IPS DF 4.7 (cell line): Measurements from ENCODE around the gene PCYT2.

ENCODE experiments used
- DNase-seq: peaks from one replicate; pipeline ENCODE4 v3.0.0-alpha.2; 2013; ENCODE audit warnings: low spot score; ENCODE audit errors: extremely low read depth

PCYT2 gene

DNA sequence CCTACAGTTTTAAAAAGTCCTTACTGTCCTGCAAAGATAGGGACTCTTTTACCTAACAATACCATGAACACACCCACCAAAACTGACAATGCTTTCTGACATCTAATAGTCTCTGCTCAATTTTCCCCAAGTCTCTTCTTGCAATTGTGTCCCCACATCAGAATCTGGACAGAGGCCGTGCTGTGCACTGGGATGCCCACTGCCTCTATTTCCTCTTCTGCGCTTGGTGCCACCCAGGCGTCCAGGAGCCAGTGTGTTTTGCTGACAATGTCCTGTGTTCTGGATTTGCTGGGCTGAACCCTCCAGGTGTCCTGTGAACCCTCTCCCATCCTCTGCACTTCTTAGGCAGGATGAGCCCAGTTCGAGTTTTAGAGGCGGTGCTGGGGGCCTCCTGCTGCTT lies 33.6 kb downstream of the PCYT2 start:
- no peak for DNase-seq

DNA sequence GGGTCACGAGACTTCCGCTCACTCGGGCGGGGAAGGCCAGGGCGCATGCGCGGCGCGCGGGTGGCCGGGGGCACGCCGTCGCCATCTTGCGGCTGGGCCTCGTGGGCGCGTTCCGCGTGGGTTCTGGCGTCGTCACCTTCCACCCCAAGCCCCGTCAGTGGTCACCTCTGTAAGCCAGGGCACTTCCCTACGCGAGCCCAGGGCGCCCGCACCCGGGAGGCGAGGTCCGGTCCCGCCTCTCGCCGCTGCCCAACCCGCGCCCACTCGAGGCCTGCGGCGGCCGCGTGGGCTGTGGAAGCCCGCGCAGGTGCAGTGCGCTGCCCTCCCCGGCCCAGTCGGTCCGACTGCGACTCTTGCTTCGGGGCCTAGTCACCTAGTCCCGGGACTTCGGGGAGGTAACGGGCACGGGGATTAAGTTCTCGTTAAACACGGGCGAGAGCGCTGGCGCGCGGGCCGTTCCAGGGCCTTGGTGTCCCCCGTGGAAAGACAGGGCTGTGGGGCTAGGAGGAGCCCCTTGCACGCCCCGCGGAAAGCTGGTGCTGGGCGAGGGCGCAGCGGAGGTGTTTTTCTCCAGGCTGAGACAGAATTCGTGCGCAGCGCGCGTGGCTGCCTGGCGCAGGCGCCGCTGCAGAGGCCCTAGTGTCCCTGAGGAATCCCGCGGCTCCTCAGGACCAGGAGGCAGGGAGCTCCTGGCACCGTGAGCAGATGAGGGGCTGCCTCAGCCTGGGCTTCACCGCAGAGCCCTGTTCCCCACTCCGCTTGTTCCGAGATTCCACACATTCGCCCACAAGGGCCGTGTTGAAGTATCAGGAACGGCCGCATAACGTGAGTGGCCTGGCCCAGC lies 39.6 kb downstream of the PCYT2 start:
- no peak for DNase-seq

- DNase-seq = no peak
Observed at GRCh38 chr17:81870981-81871386, 40.2 kb downstream of the PCYT2 start, which contains the start of gene ARHGDIA. ARHGDIA (minus strand) TSS chr17:81871337; CDS start chr17:81869930, 1,407 bp downstream.

DNA sequence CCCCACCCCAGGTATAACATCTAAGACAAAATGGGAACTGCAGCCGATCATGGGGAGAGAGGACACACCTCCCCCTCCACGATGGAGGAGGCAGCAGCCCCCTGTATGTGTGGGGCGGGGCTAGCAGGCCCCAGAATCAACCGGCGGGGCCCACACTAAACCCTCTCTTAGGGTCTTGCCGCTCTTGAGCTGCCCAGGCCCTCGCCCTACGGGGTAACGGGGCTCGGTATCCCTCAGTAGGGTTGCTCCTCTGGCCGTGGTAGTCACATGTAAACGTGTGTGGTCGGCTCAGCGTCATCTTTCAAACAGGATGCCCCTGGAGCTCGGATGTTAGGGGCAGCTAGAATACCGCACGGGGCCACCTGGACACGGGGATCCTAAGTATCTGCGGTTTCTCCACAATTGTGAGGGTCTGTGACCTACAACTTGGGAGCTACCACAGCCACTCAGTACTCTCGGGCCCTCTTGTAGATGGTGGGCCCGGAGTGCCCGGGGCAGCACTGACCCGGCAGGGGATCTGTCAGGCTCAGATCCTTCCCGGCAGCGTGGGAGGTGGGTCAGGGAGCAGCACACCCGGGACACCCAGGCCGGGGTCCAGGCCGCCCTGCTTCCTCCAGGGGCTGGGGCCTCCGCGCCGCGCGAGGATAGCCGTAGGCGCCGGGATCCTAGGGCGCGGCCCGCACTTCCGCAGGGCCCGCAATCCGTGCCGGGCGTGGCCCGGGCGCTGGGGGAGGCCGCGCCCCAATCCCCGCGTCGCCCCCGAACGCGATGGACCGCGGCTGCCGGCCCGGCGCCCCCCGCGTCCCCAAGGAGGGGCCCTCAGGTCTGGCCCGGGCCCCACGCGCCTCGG lies 40.8 kb downstream of the PCYT2 start:
- DNase-seq = no peak

GRCh38 chr17:81869221-81870130 lies 41.7 kb downstream of the PCYT2 start:
- DNase-seq = no peak

DNA sequence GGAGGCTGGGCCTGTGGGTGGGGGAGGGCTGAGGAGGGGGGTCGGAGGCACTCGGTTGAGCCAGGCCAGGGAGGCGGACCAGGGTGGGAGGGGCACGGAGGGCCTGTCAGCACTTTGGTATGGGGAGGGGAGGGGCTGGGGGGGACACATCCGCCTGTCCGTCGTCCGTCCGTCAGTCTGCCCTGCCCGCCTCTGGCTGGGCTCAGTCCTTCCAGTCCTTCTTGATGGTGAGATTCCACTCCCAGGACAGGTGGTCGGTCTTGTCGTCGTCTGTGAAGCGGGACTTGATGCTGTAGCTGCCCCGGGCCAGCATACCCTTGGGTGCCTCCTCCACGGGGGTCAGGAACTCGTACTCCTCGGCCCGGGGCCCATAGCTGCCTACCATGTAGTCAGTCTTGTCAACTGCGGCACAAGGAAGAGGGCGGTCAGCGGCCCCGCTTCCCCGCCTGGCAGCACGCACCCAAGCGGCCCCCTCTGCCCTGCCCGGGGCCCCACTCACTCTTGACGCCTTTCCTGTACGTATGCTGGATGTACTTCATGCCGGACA lies 42.5 kb downstream of the PCYT2 start:
- DNase-seq = no peak

DNA sequence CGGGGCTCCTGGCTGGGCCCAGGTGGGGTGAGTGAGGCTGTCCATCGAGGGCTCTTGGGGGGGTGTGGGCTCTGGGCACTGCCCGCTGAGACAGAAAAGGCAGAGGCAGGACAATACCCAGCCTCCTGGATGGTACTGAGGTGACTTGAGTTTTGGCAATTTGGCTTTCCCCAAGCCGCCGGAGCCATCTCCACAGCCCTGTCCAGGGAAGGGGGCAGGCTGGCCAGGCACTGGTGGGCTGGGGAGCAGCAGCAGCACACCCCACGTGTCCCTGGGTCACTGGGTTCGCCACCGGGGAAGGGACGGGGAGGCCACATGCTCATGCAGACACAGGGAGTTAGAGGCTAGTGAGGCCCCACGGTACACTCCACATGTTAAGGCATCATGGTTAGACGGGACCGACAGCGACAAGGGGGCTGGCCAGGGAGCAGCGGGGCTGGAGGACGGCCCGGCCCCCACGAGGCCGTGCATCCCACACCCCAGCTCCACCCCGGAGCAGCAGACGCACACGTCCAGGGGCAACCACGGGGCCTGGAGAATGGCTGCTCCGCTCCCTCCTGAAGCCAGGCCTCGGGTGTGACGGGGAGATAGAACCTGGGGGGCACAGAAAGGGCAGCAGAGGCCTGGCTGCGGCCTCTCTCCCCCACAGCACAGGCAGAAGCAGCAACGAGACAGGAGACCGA lies 43.1 kb downstream of the PCYT2 start:
- no peak for DNase-seq

- DNase-seq = no peak
Observed at GRCh38 chr17:81867170-81867990, 43.8 kb downstream of the PCYT2 start.

DNA sequence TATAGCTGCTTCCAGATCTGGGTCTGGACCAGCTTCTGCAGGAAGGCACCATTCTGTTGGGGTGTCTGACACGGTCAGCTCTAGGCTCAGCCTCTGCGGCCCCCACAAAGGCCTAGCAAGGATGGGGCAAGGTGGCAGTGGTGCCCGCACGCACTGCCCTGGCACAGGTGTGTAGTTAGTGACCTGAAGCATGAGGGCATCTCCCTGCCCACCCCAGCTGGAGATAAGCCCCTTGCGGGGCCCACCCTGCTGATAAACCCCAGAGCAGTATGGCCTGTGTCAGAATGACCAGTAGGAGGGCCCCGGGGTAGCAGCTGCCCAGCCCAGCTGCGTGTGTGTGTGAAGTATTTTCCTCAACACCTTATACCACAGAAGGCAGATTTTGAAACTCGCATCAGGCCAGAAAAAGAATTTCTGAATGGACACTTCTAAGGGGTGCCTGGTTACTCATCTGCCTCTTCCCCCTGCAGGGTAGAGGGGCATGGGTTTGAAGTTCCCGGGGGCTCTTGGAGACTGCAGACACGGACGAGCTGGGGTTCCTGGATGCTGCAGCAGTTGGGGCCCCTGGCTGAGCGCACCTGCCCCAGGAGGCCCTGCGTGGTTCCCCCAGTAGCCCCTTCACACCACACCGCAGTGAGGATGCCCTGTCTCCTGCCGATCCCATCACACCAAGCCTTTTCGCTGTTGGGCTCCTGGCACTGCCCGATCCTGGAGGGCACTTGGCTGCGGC lies 44.6 kb downstream of the PCYT2 start:
- no peak for DNase-seq

- no peak for DNase-seq
Observed at GRCh38 chr17:81865733-81866439, 45.3 kb downstream of the PCYT2 start.

DNA sequence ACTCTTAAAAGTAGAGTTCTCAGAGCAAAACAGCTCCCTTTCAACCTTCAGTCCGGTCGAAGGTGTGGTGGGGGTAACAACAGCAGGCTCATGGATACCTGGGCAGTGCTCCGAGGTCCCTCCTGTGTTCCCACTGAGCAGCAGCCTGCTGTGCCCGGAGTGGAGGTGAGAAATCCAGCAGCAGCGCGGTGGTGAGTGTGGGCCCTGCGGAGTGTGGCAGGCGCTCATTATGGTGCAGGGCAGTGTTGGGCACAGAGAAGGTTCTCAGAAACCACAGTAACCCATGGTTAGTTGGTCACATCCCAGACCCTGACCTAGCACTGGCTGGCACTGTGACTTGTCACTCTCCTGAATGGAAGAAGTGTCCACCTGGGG lies 45.9 kb downstream of the PCYT2 start:
- no peak for DNase-seq

GRCh38 chr17:81863833-81864768 lies 47.1 kb downstream of the PCYT2 start:
- no peak for DNase-seq

- no peak for DNase-seq
Observed at GRCh38 chr17:81863123-81863675, 48.0 kb downstream of the PCYT2 start.

DNA sequence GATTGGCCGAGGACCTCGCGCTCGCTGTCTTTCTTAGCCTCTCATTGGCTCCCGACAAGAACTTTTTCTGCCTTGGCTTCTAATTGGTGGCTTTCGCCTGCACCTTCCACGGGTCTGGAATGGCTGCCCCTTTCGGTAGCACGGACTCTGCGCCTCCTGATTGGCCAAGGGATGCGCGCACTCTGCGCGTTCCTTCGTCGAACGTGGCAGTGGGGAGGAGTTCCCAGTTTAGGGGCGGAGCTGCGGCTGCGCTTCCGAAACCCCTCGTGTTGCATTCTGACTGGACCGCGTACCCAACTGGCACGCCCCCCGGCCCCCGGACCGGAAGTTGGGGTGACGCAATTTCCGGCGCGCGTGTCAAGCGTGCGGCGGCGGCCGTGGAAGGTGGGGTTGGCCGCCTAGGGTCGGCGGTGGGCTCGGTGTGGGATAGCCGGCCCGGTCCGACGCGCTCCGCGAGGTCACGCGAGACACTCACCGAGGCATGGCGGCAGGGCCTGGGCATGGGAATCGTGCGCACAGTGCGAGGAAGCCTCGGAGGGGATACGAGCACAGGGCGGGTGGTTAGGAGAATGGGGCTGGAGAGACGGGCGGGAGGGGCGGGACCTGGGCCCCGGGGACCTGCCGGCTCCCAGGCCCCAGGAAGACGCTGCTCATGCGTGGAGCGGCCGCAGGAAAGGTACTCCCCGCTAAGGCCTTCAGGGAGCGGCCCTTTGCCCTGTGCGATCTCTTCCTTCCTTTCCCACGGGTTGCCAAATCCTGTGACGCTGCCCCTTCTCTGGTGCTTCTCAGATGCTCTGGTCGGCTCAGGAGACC lies 50.2 kb downstream of the PCYT2 start:
- DNase-seq = peak; percentile 100

DNA sequence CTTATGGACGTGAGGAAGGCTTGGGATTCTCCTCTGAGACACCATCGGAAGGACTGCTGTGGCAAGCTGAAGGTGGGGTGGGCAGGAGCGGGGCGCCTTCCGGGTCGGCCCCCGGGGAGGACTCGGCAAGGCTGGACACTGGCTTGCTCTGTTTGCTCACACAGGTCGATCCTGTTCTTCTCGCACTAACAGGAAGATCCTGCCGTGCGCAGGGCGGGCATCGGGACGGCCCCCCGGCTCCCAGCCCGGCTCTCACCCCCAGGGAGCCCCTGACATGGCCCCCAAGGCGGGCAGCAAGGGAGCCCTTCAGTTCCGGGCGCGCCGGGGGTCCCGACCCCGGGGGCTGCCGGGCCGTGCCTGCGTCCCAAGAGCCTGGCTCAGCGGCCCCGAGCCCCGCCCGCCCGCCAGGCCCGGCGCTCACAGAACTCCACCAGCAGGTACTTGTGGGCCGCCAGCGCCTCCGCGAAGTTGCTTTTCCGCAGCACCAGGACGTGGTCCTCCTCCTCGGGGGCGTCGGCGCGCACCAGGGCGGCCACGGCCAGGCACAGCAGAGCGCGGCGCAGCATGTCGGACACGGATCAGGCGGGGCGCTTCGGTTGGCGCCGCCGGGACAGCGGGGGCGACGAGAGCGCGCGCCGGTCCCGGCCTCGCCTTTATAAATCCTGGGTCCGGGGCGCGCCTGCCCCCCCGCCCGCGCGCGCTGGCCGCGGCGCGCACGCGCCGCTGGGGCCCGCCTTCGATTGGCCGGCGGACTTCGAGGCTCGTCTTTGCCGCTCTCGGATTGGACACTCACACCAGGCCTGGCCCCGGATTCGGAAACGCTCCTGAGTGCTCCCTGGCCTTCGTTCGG lies 51.1 kb downstream of the PCYT2 start, which contains the start of gene P4HB:
TSS of gene P4HB (minus strand) at position 630 of the 850 bp plus-strand sequence. CDS start at position 566, 64 bp downstream.
- DNase-seq = no peak
